D721Med (cell line): ENCODE data around the gene PAAF1.

Experiments used
- DNase-seq: peaks from one replicate; pipeline ENCODE4 v3.0.0; 2011; ENCODE audit warnings: low spot score; ENCODE audit not compliant: insufficient read length
- FAIRE-seq: peaks from 2 replicates; lab custom pipeline; 2011; peaks lifted over from hg19 to GRCh38; lab: Jason Lieb, UNC
- CTCF ChIP-seq: IDR thresholded peaks from 2 replicates; pipeline ENCODE4 v1.5.1; 2012; ENCODE audit warnings: mild to moderate bottlenecking, control low read depth; ENCODE audit not compliant: insufficient read depth; ENCODE audit errors: missing control alignments

The PAAF1 gene

GRCh38 chr11:73852049-73852448 lies 24.8 kb upstream of the PAAF1 start:
- FAIRE-seq (no peak), DNase-seq (no peak)
- TF ChIP-seq CTCF = no peak

- TF ChIP-seq CTCF = no peak
- no peak for DNase-seq
- FAIRE-seq = no peak
Observed at GRCh38 chr11:73854680-73855079, 22.1 kb upstream of the PAAF1 start.

- no peak for DNase-seq
- FAIRE-seq = no peak
- TF ChIP-seq CTCF = no peak
Observed at GRCh38 chr11:73856031-73856567, 20.7 kb upstream of the PAAF1 start.

GRCh38 chr11:73859671-73860070 lies 17.1 kb upstream of the PAAF1 start:
- DNase-seq = no peak
- FAIRE-seq = no peak
- TF ChIP-seq CTCF = no peak

- no peak for TF ChIP-seq CTCF
Observed at GRCh38 chr11:73860202-73860601, 16.6 kb upstream of the PAAF1 start.

GRCh38 chr11:73862986-73863385 lies 13.8 kb upstream of the PAAF1 start:
- FAIRE-seq (no peak), DNase-seq (no peak)
- TF ChIP-seq CTCF = no peak

More at GRCh38 chr11:73860202-73860601, 16.6 kb upstream of the PAAF1 start:
- FAIRE-seq (no peak), DNase-seq (no peak)

GRCh38 chr11:73866095-73866579 lies 10.7 kb upstream of the PAAF1 start:
- FAIRE-seq = no peak
- no peak for DNase-seq
- no peak for TF ChIP-seq CTCF
